Liver (tissue), 9 donors: Measurements from ENCODE around the gene RPS6KA2. TPM values are rescaled to one million over a fixed set of nuclear protein-coding genes. Genes with fewer than 3 reads are reported as not detected.

ENCODE experiments used
- DNase-seq: peaks from one replicate; pipeline ENCODE4 v3.0.0-alpha.2; 2017; ENCODE audit warnings: low spot score
- H3K27ac ChIP-seq, 2 donors: one replicate each; pipeline ENCODE4 v1.7.0; 2013; ENCODE audit warnings: inconsistent platforms in 2 of 2, low read length in 2 of 2, control low read depth in 1 of 2, low read depth in 1 of 2, mild to moderate bottlenecking in 1 of 2
- H3K27me3 ChIP-seq, 4 donors: one replicate each; pipeline versions ENCODE4 v1.6.1 to v1.7.0; 2013; ENCODE audit warnings: low read length in 3 of 4, inconsistent platforms in 1 of 4, mild to moderate bottlenecking in 1 of 4, moderate library complexity in 1 of 4; ENCODE audit not compliant: control insufficient read depth in 4 of 4, insufficient read depth in 4 of 4
- H3K36me3 ChIP-seq, 4 donors: one replicate each; pipeline versions ENCODE4 v1.6.1 to v1.7.0; 2013; ENCODE audit warnings: low read length in 3 of 4, mild to moderate bottlenecking in 3 of 4, low read depth in 1 of 4, moderate library complexity in 1 of 4; ENCODE audit not compliant: control insufficient read depth in 4 of 4, insufficient read depth in 3 of 4
- H3K4me1 ChIP-seq, 4 donors: one replicate each; pipeline versions ENCODE4 v1.6.1 to v1.7.0; 2013; ENCODE audit warnings: low read length in 3 of 4, mild to moderate bottlenecking in 3 of 4, moderate library complexity in 1 of 4; ENCODE audit not compliant: control insufficient read depth in 4 of 4, insufficient read depth in 4 of 4
- H3K4me3 ChIP-seq, 3 donors: one replicate each; pipeline versions ENCODE4 v1.6.1 to v1.7.0; 2013; ENCODE audit warnings: low read length in 3 of 3, control low read depth in 1 of 3, low read depth in 1 of 3, mild to moderate bottlenecking in 1 of 3
- H3K9ac ChIP-seq, 2 donors: one replicate each; pipeline ENCODE4 v1.7.0; 2013; ENCODE audit warnings: low read length in 2 of 2, mild to moderate bottlenecking in 2 of 2, moderate library complexity in 2 of 2, control low read depth in 1 of 2, low read depth in 1 of 2
- H3K9me3 ChIP-seq, 4 donors: one replicate each; pipeline versions ENCODE4 v1.6.1 to v1.7.0; 2013; ENCODE audit warnings: low read length in 3 of 4; ENCODE audit not compliant: control insufficient read depth in 4 of 4
- CTCF ChIP-seq: fragments of 150-350 bp; IDR thresholded peaks from 2 replicates; pipeline ENCODE4 v1.5.1; 2017; ENCODE audit warnings: improper control_type of control experiment, low read depth, low read length; ENCODE audit not compliant: missing input control
- EGR1 ChIP-seq, 2 donors: IDR thresholded peaks; 2 replicates each; pipeline ENCODE4 v1.6.1; 2016 to 2018; ENCODE audit warnings: antibody characterized with exemption in 2 of 2, low read depth in 2 of 2
- FOXA2 ChIP-seq: IDR thresholded peaks from 2 replicates; pipeline ENCODE4 v1.6.1; 2016; ENCODE audit warnings: antibody characterized with exemption
- GABPA ChIP-seq, 2 donors: IDR thresholded peaks in 1 of 2; conservative IDR thresholded peaks in 1 of 2; 2 replicates each; pipeline ENCODE4 v1.6.1; 2016; ENCODE audit warnings: antibody characterized with exemption in 2 of 2, mild to moderate bottlenecking in 1 of 2, moderate library complexity in 1 of 2
- HNF4A ChIP-seq, 2 donors: conservative IDR thresholded peaks; 2 replicates each; pipeline ENCODE4 v1.6.1; 2016; ENCODE audit warnings: antibody characterized with exemption in 2 of 2, mild to moderate bottlenecking in 2 of 2
- HNF4G ChIP-seq: IDR thresholded peaks from 2 replicates; pipeline ENCODE4 v1.6.1; 2016; ENCODE audit warnings: antibody characterized with exemption
- MAX ChIP-seq: IDR thresholded peaks from 2 replicates; pipeline ENCODE4 v1.6.1; 2016; ENCODE audit warnings: antibody characterized with exemption
- NR2F2 ChIP-seq: IDR thresholded peaks from 2 replicates; pipeline ENCODE4 v1.6.1; 2016; ENCODE audit warnings: antibody characterized with exemption
- RAD21 ChIP-seq, 2 donors: IDR thresholded peaks; 2 replicates each; pipeline ENCODE4 v1.6.1; 2016; ENCODE audit warnings: antibody characterized with exemption in 2 of 2, mild to moderate bottlenecking in 2 of 2
- REST ChIP-seq: IDR thresholded peaks from 2 replicates; pipeline ENCODE4 v1.6.1; 2016; ENCODE audit warnings: antibody characterized with exemption, mild to moderate bottlenecking
- RXRA ChIP-seq, 2 donors: IDR thresholded peaks; 2 replicates each; pipeline ENCODE4 v1.6.1; 2017 to 2018; ENCODE audit warnings: antibody characterized with exemption in 2 of 2, mild to moderate bottlenecking in 1 of 2
- TAF1 ChIP-seq: conservative IDR thresholded peaks from 2 replicates; pipeline ENCODE4 v1.6.1; 2016; ENCODE audit warnings: antibody characterized with exemption, mild to moderate bottlenecking
- ZBTB33 ChIP-seq: IDR thresholded peaks from 2 replicates; pipeline ENCODE4 v1.6.1; 2016; ENCODE audit warnings: antibody characterized with exemption
- WGBS: extraction: QIAGEN DNeasy Blood & Tissue Kit; methylation state at CpG from one replicate; pipeline ENCODE4 v1.1.7; 2013; 5-methylcytosine and 5-hydroxymethylcytosine counted together
- polyA plus RNA-seq, 2 donors: library from polyadenylated mRNA; stranded (reverse) in 1 of 2; unstranded in 1 of 2; fragments of 200-250 nt in 1 of 2; fragments of >200 nt in 1 of 2; fragmentation: Nextera tagmentation in 1 of 2; extraction: Ambion mirVana in 1 of 2; gene quantifications; one replicate each; pipeline versions ENCODE4 v1.2.1 to v1.2.3, GENCODE V29; 2013 to 2015
- total RNA-seq, 2 donors: library from RNA; depleted of rRNA; stranded (reverse); fragments of >200 nt; gene quantifications; one replicate each; pipeline ENCODE4 v1.2.3, GENCODE V29; 2014
- TF ChIP-seq, protein P1 (sequence below): IDR thresholded peaks from 2 replicates; pipeline ENCODE4 v1.6.1; 2016; ENCODE audit warnings: antibody characterized with exemption
- donor health status: healthy.
- donor health status: healthy.
- donor health status: healthy.
- donor health status: healthy.
- donor health status: healthy.

RPS6KA2 gene
- total and polyA plus RNA-seq, 4 donors = 2.5 to 9.0 (median 5.0) TPM

DNA sequence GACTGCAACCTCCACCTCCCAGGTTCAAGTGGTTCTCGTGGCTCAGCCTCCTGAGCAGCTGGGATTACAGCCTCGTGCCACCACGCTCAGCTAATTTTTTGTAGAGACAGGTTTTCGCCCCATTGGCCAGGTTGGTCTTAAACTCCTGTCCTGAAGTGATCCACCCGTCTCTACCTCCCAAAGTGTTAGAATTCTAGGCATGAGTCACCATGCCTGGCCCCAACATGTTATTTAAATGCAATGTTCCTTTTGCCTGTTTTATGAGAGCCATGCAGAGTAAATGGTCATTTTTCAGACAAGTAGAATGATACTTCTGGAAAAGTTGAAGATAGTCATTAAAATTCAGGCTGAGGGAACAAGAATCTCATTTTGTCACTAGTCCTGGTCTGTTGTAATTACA lies 43.8 kb upstream of the RPS6KA2 start:
- Histone ChIP-seq H3K27ac (no peak overlapping the region), H3K4me3 (no peak overlapping the region), H3K27me3 (peaks cover 0 to 2% (median 0%) of the 10 kb centered on the region in 4 donors), H3K9me3 (no peaks in the 10 kb centered on the region), H3K9ac (no peak overlapping the region), H3K36me3 (no peaks in the 10 kb centered on the region), H3K4me1 (peaks cover 0 to 5% (median 0%) of the 10 kb centered on the region in 4 donors)
- TF ChIP-seq NR2F2 (no peak), REST (no peak), TAF1 (no peak), FOXA2 (no peak), HNF4G (no peak), RAD21 (IDR thresholded peaks at IDR 0.05) (no peak)
- TF ChIP-seq, protein P1, sequence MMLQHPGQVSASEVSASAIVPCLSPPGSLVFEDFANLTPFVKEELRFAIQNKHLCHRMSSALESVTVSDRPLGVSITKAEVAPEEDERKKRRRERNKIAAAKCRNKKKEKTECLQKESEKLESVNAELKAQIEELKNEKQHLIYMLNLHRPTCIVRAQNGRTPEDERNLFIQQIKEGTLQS = no peak
- 91% methylated on average over 5 of the region's 5 CpGs for WGBS
- no peak for DNase-seq

DNA sequence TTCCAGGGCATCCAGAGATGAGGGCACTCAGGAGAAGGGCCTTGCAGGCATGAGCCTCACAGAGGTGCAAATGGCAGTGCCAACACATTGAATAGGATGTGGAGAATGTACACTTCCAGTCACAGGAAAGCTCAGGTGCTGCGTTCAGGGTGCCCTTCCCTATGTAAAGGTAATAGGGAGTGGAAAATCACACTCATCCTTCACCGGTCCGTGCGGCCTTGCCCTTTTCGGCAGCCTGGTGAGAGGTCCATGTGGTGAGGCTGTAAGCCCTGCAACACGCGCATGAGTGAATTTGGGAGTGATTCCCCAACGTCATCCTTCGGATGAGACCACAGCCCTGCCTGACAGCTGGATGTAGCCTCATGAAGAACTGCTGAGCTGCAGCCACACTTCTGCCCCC lies 43.0 kb upstream of the RPS6KA2 start:
- Histone ChIP-seq H3K9me3 (no peaks in the 10 kb centered on the region), H3K27ac (no peak overlapping the region), H3K27me3 (peaks cover 0 to 2% (median 0%) of the 10 kb centered on the region in 4 donors), H3K36me3 (no peaks in the 10 kb centered on the region), H3K4me3 (peak overlapping the region in 1 of 3 donors; percentile 18), H3K4me1 (peaks cover 0 to under 1% (median 0%) of the 10 kb centered on the region in 4 donors), H3K9ac (no peak overlapping the region)
- no peak for DNase-seq
- TF ChIP-seq RAD21 (IDR thresholded peaks at IDR 0.05) = no peak
- TF ChIP-seq HNF4A (conservative IDR thresholded peaks at IDR 0.05) = no peak
- TF ChIP-seq GABPA (IDR thresholded peaks at IDR 0.05 in 1 of 2, conservative IDR thresholded peaks at IDR 0.05 in 1 of 2) = no peak
- TF ChIP-seq CTCF = no peak
- 96% methylated on average over 9 of the region's 9 CpGs for WGBS

- WGBS = 79% methylated on average over 18 of the region's 18 CpGs
- H3K27me3 ChIP-seq = peaks cover 0 to 8% (median 0%) of the 10 kb centered on the region in 4 donors
- no peaks in the 10 kb centered on the region for H3K36me3 ChIP-seq
- no peak for DNase-seq
- H3K27ac ChIP-seq = no peak overlapping the region
- H3K9ac ChIP-seq = no peak overlapping the region
- H3K4me3 ChIP-seq = no peak overlapping the region
- H3K9me3 ChIP-seq = no peaks in the 10 kb centered on the region
- H3K4me1 ChIP-seq = no peaks in the 10 kb centered on the region
- TF ChIP-seq RAD21 (IDR thresholded peaks at IDR 0.05) (no peak), ZBTB33 (no peak), EGR1 (IDR thresholded peaks at IDR 0.05; ENCODE audit: low read depth in 2 of 2) (no peak), GABPA (IDR thresholded peaks at IDR 0.05 in 1 of 2, conservative IDR thresholded peaks at IDR 0.05 in 1 of 2) (no peak), REST (no peak), FOXA2 (no peak), RXRA (IDR thresholded peaks at IDR 0.05) (no peak), NR2F2 (no peak), MAX (no peak)
Measured at GRCh38 chr6:166667796-166668610, 41.0 kb upstream of the RPS6KA2 start.
